Activated CD8-positive, alpha-beta T cell treated with anti-CD3 and anti-CD28 coated beads for 36 hours (primary cell): ENCODE results near the gene CFB. TPM values are rescaled to one million over a fixed set of nuclear protein-coding genes. Genes with fewer than 3 reads are reported as not detected.
A peak's percentile ranks its signal among the peaks of the same experiment; 100 is the strongest.

ENCODE experiments used
- ATAC-seq: fragments of 200-7000 bp; cut with Tn5 transposase; one replicate; pipeline ENCODE4 v1.10.0; 2021; ENCODE audit warnings: mild to moderate bottlenecking, moderate library complexity
- CTCF ChIA-PET: fragments of 350-600 bp; sonication (Branson Sonifier 250); formaldehyde crosslinking; loops from one replicate; lab custom pipeline; 2021; ENCODE audit warnings: antibody characterized with exemption; lab: Charles Lee
- POLR2A ChIA-PET: fragments of 350-600 bp; sonication (Branson Sonifier 250); formaldehyde crosslinking; loops from one replicate; lab custom pipeline; 2021; ENCODE audit warnings: antibody characterized with exemption; lab: Charles Lee
- DNase-seq: peaks from one replicate; pipeline ENCODE4 v3.0.0-alpha.2; 2020
- H3K27ac Mint-ChIP-seq: one replicate; pipeline ENCODE4 v1.8.0; 2021; ENCODE audit warnings: mild to moderate bottlenecking, mixed read lengths
- H3K27me3 Mint-ChIP-seq: one replicate; pipeline ENCODE4 v1.8.0; 2021; ENCODE audit warnings: mixed read lengths
- H3K36me3 Mint-ChIP-seq: one replicate; pipeline ENCODE4 v1.8.0; 2021; ENCODE audit warnings: low read depth, mixed read lengths
- H3K4me1 Mint-ChIP-seq: one replicate; pipeline ENCODE4 v1.8.0; 2021; ENCODE audit warnings: low read depth, mixed read lengths
- H3K4me3 Mint-ChIP-seq: one replicate; pipeline ENCODE4 v1.8.0; 2021; ENCODE audit warnings: mild to moderate bottlenecking, moderate library complexity, mixed read lengths
- H3K9me3 Mint-ChIP-seq: one replicate; pipeline ENCODE4 v1.8.0; 2021; ENCODE audit warnings: mixed read lengths
- CTCF ChIP-seq: fragments of 200-600 bp; IDR thresholded peaks from one replicate; pipeline ENCODE4 v1.8.0; 2022; ENCODE audit warnings: antibody characterized with exemption, mild to moderate bottlenecking
- intact Hi-C: fragments of 100-400 bp; cut with micrococcal nuclease; formaldehyde crosslinking; loops from one replicate; pipeline ENCODE4 v1.10.0; 2022
- total RNA-seq, 2 experiments: library from RNA; stranded (reverse); gene quantifications; one replicate each; pipeline ENCODE4 v1.2.3, GENCODE V29; 2021

CFB gene
- total RNA-seq, 2 experiments from 2014 or later = 0.43 to 0.45 TPM

GRCh38 chr6:31966997-31967925, 21.4 kb downstream of the CFB start:
- no peak for ATAC-seq
- Mint-ChIP-seq H3K27ac (peak overlapping the region; percentile 32), H3K4me3 (no peak overlapping the region), H3K4me1 (peaks cover 12% of the 10 kb centered on the region), H3K27me3 (peaks cover 2% of the 10 kb centered on the region), H3K36me3 (peaks cover 35% of the 10 kb centered on the region), H3K9me3 (no peaks in the 10 kb centered on the region)
- no peak for TF ChIP-seq CTCF
- POLR2A ChIA-PET = interaction anchor here (9.3 kb wide), 1 partner anchor 9 kb away, joined by 85 read pairs; the partner anchor contains the start of genes NELFE and SKIC2
- intact Hi-C loops = no loop called here
- CTCF ChIA-PET = interaction anchor here (4.2 kb wide), 1 partner anchor 15 kb away, joined by 16 read pairs; no protein-coding TSS in a partner anchor
- no peak for DNase-seq

- peak overlapping the region; percentile 45 for H3K27ac Mint-ChIP-seq
- H3K4me3 Mint-ChIP-seq = no peak overlapping the region
- intact Hi-C loops = no loop called here
Observed at GRCh38 chr6:31967926-31968320, 22.0 kb downstream of the CFB start.

GRCh38 chr6:31968326-31968725, 22.4 kb downstream of the CFB start:
- H3K9me3 Mint-ChIP-seq = no peaks in the 10 kb centered on the region
- ChIA-PET CTCF (interaction anchor here (4.2 kb wide), 1 partner anchor 16 kb away, joined by 16 read pairs; no protein-coding TSS in a partner anchor), POLR2A (interaction anchor here (9.3 kb wide), 1 partner anchor 10 kb away, joined by 85 read pairs; the partner anchor contains the start of genes NELFE and SKIC2)
- H3K27ac Mint-ChIP-seq = no peak overlapping the region
- intact Hi-C loops = no loop called here
- no peak overlapping the region for H3K4me3 Mint-ChIP-seq
- ATAC-seq (no peak), DNase-seq (no peak)
- H3K27me3 Mint-ChIP-seq = peaks cover 2% of the 10 kb centered on the region
- TF ChIP-seq CTCF = no peak
- peaks cover 31% of the 10 kb centered on the region for H3K36me3 Mint-ChIP-seq
- peaks cover 21% of the 10 kb centered on the region for H3K4me1 Mint-ChIP-seq

More at GRCh38 chr6:31967926-31968320, 22.0 kb downstream of the CFB start:
- peaks cover 2% of the 10 kb centered on the region for H3K27me3 Mint-ChIP-seq
- DNase-seq (no peak), ATAC-seq (no peak)
- H3K4me1 Mint-ChIP-seq = peaks cover 17% of the 10 kb centered on the region
- no peaks in the 10 kb centered on the region for H3K9me3 Mint-ChIP-seq
- peaks cover 31% of the 10 kb centered on the region for H3K36me3 Mint-ChIP-seq
- POLR2A ChIA-PET = interaction anchor here (9.3 kb wide), 1 partner anchor 10 kb away, joined by 85 read pairs; the partner anchor contains the start of genes NELFE and SKIC2
- no peak for TF ChIP-seq CTCF
- CTCF ChIA-PET = interaction anchor here (4.2 kb wide), 1 partner anchor 16 kb away, joined by 16 read pairs; no protein-coding TSS in a partner anchor

- H3K36me3 Mint-ChIP-seq = peaks cover 27% of the 10 kb centered on the region
- ATAC-seq (no peak), DNase-seq (no peak)
- peak overlapping the region; percentile 99 for H3K27ac Mint-ChIP-seq
- intact Hi-C loops = no loop called here
- H3K4me1 Mint-ChIP-seq = peaks cover 26% of the 10 kb centered on the region
- peaks cover 2% of the 10 kb centered on the region for H3K27me3 Mint-ChIP-seq
- ChIA-PET CTCF (interaction anchor here (4.2 kb wide), 1 partner anchor 17 kb away, joined by 16 read pairs; no protein-coding TSS in a partner anchor), POLR2A (interaction anchor here (0.6 to 9.3 kb wide), 3 partner anchors 11 to 402 kb away, joined by 3 to 85 read pairs (median 32); partner anchors contain the start of genes NELFE and SKIC2)
- TF ChIP-seq CTCF = no peak
- H3K4me3 Mint-ChIP-seq = no peak overlapping the region
- no peaks in the 10 kb centered on the region for H3K9me3 Mint-ChIP-seq
Observed at GRCh38 chr6:31968791-31969711, 23.2 kb downstream of the CFB start.
